Endothelial cell (in vitro differentiated cells): Measurements from ENCODE around the gene WDR5B. TPM values are rescaled to one million over a fixed set of nuclear protein-coding genes. Genes with fewer than 3 reads are reported as not detected.
"Not testable (repeated sequence)": the region's sequence is repeated elsewhere in the genome, so short reads cannot be mapped to it uniquely, and the experiment has no call there.

Experiments used
- DNase-seq: peaks from one replicate; pipeline ENCODE4 v3.0.0; 2021; ENCODE audit warnings: low spot score
- H3K27ac Mint-ChIP-seq: one replicate; pipeline ENCODE4 v1.8.0; 2021; ENCODE audit warnings: mixed read lengths, inconsistent platforms; ENCODE audit not compliant: unreplicated experiment
- H3K27me3 Mint-ChIP-seq: one replicate; pipeline ENCODE4 v1.8.0; 2021; ENCODE audit warnings: mild to moderate bottlenecking, moderate library complexity, mixed read lengths, inconsistent platforms; ENCODE audit not compliant: unreplicated experiment
- H3K36me3 Mint-ChIP-seq: one replicate; pipeline ENCODE4 v1.8.0; 2021; ENCODE audit warnings: mild to moderate bottlenecking, low read depth, mixed read lengths, inconsistent platforms; ENCODE audit not compliant: unreplicated experiment
- H3K4me1 Mint-ChIP-seq: one replicate; pipeline ENCODE4 v1.8.0; 2021; ENCODE audit warnings: mild to moderate bottlenecking, mixed read lengths, inconsistent platforms; ENCODE audit not compliant: unreplicated experiment
- H3K4me3 Mint-ChIP-seq: one replicate; pipeline ENCODE4 v1.8.0; 2021; ENCODE audit warnings: mild to moderate bottlenecking, mixed read lengths, inconsistent platforms; ENCODE audit not compliant: unreplicated experiment
- H3K9me3 Mint-ChIP-seq: one replicate; pipeline ENCODE4 v1.8.0; 2021; ENCODE audit warnings: mixed read lengths, inconsistent platforms; ENCODE audit not compliant: unreplicated experiment
- total RNA-seq: library from RNA; stranded (reverse); fragmentation: NEBNext Ultra II Directional; extraction: Animal tissue kit (Norgen Biotek cat#: 25700); gene quantifications from one replicate; pipeline ENCODE4 v1.2.1, GENCODE V29; 2021; ENCODE audit not compliant: unreplicated experiment
- TF ChIP-seq, protein P1 (sequence below): fragments of 200-600 bp; sonication (generic); IDR thresholded peaks from one replicate; pipeline ENCODE4 v1.5.0; 2021; ENCODE audit warnings: antibody characterized with exemption; ENCODE audit not compliant: unreplicated experiment

WDR5B gene
- total RNA-seq, 1 donor from 2014 or later = 3.1 TPM

DNA sequence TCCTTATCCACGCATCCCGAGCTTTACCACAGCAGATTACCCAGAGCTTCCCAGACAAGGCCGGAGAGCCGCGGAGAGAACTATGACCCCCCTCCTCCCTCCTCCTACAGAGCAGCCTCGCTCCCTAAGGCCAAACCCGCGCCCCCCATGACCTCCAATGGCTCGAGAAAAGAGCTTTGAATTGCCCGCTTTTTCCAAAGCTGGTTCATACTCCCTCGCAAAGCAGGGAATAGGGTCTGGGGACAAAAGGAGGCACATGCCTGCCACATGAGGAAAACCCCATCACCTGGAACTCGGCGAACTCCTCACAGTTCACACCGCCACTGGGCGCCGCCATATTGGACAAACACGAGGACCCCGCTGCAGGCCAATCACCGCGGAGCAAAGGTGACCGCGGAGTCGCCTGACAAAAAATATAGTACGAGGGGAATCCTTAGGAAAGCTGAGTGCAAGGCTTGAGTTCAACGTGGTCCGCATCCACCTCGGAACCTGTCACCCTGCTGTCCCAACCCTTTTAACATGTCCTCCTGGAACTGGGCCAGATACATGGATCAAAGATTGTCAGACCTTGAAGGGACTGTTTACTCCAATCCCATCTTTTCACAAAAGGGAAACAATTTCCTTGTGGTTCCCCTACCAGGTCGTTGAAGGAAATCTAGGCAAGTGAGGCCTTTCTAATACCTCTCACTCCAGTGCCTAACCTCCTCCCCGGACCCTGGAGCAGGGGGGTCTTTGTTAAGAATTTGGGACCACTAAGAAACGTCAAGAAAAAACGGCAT is 32.8 kb downstream of the WDR5B start, which contains the start of gene MIX23:
TSS of gene MIX23 (minus strand) at position 344 of the 779 bp plus-strand sequence. CDS start at position 337, 7 bp downstream.
- Mint-ChIP-seq H3K4me3 (peak within 1 kb of the TSS; percentile 96), H3K4me1 (peaks cover 17% of the 10 kb centered on the region), H3K27me3 (no peaks in the 10 kb centered on the region), H3K27ac (peak within 1 kb of the TSS; percentile 90), H3K9me3 (no peaks in the 10 kb centered on the region), H3K36me3 (no peaks in the 10 kb centered on the region)
- TF ChIP-seq, protein P1, sequence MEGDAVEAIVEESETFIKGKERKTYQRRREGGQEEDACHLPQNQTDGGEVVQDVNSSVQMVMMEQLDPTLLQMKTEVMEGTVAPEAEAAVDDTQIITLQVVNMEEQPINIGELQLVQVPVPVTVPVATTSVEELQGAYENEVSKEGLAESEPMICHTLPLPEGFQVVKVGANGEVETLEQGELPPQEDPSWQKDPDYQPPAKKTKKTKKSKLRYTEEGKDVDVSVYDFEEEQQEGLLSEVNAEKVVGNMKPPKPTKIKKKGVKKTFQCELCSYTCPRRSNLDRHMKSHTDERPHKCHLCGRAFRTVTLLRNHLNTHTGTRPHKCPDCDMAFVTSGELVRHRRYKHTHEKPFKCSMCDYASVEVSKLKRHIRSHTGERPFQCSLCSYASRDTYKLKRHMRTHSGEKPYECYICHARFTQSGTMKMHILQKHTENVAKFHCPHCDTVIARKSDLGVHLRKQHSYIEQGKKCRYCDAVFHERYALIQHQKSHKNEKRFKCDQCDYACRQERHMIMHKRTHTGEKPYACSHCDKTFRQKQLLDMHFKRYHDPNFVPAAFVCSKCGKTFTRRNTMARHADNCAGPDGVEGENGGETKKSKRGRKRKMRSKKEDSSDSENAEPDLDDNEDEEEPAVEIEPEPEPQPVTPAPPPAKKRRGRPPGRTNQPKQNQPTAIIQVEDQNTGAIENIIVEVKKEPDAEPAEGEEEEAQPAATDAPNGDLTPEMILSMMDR = no peak
- DNase-seq = peak; percentile 87

DNA sequence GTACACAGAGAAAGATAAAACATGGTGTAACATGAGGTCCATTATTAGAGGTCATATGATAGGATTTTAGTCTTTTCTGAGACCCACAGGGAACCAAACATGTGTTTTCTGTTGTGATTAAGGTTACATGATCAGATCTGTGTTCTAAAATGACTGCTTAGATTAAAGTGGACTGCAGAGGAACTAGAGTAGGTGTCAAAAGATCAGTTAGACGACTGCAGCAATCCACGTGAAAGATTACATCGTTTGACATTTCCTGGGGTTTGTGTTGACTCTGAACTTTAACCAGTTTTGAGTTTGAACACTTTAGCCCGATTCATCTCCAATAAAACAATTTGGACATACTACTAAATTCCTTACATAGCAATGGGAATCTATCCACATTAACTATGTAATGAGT is 37.9 kb downstream of the WDR5B start:
- Mint-ChIP-seq H3K27ac (no peak overlapping the region), H3K9me3 (no peaks in the 10 kb centered on the region), H3K36me3 (no peaks in the 10 kb centered on the region), H3K27me3 (peaks cover 1% of the 10 kb centered on the region), H3K4me1 (peaks cover 7% of the 10 kb centered on the region), H3K4me3 (no peak overlapping the region)
- no peak for DNase-seq
- TF ChIP-seq, protein P1 = no peak

GRCh38 chr3:122374034-122374433 is 41.8 kb downstream of the WDR5B start:
- Mint-ChIP-seq H3K27ac (no peak overlapping the region), H3K4me1 (no peaks in the 10 kb centered on the region), H3K4me3 (no peak overlapping the region), H3K36me3 (no peaks in the 10 kb centered on the region), H3K9me3 (no peaks in the 10 kb centered on the region), H3K27me3 (peaks cover 1% of the 10 kb centered on the region)
- TF ChIP-seq, protein P1 = no peak
- DNase-seq = no peak

- TF ChIP-seq, protein P1 = no peak
- H3K27ac Mint-ChIP-seq = no peak overlapping the region
- H3K4me3 Mint-ChIP-seq = no peak overlapping the region
- DNase-seq = no peak
- peaks cover 11% of the 10 kb centered on the region for H3K4me1 Mint-ChIP-seq
- peaks cover 7% of the 10 kb centered on the region for H3K36me3 Mint-ChIP-seq
- H3K27me3 Mint-ChIP-seq = peaks cover 2% of the 10 kb centered on the region
- no peaks in the 10 kb centered on the region for H3K9me3 Mint-ChIP-seq
Observed at GRCh38 chr3:122366379-122366749, 49.5 kb downstream of the WDR5B start.

DNA sequence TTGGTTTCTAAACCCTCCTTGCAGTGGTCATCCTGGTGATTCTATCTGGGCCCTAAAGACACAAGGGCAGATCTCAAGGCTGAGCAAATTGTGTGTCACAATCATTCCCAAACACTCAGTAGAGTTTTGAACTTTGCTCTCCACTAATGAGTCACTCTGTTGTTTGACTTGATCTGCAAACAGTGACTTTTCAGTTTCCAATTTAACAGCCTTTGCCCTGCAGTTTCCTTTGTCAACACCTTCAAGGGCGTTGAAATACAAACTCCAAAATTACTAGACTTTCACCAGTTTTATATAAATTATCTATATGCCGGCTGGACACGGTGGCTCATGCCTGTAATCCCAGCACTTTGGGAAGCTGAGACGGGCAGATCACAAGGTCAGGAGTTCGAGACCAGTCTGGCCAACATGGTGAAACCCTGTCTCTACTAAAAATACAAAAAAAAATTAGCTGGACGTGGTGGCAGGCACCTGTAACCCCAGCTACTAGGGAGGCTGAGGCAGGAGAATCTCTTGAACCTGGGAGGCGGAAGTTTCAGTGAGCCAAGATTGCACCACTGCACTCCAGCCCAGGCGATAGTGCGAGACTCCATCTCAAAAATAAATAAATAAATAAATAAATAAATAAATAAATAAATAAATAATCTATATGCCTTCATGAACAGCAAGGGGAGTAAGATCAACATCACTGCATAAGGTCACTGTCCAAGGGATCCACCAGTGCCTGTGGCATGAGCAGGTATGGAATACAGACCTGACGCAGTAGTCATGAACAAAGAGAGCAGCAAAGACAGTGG is 50.1 kb downstream of the WDR5B start:
- not testable (repeated sequence) for H3K9me3 Mint-ChIP-seq, H3K36me3 Mint-ChIP-seq, H3K4me3 Mint-ChIP-seq, H3K27ac Mint-ChIP-seq, H3K27me3 Mint-ChIP-seq, DNase-seq
- peaks cover 11% of the 10 kb centered on the region for H3K4me1 Mint-ChIP-seq
